ENCODE measurements around the gene CRYBG3.

The CRYBG3 gene

GRCh38 chr3:97860364-97860763, 38.6 kb downstream of the CRYBG3 start:
- no peak overlapping the region for H3K4me3 ChIP-seq (ENCODE audit: low read depth, low read length)
- no peak for TF ChIP-seq CTCF (IDR thresholded peaks at IDR 0.05; ENCODE audit: low read depth, low read length)

GRCh38 chr3:97862582-97862981, 40.8 kb downstream of the CRYBG3 start:
- H3K4me3 ChIP-seq (ENCODE audit: low read depth, low read length): no peak overlapping the region
- TF ChIP-seq CTCF (IDR thresholded peaks at IDR 0.05; ENCODE audit: low read depth, low read length): no peak

- H3K4me3 ChIP-seq (ENCODE audit: low read depth, low read length): no peak overlapping the region
- TF ChIP-seq CTCF (IDR thresholded peaks at IDR 0.05; ENCODE audit: low read depth, low read length): no peak
Observed at GRCh38 chr3:97863031-97863430, 41.2 kb downstream of the CRYBG3 start.

- no peak for TF ChIP-seq CTCF (IDR thresholded peaks at IDR 0.05; ENCODE audit: low read depth, low read length)
Observed at GRCh38 chr3:97863775-97864174, 42.0 kb downstream of the CRYBG3 start.

GRCh38 chr3:97871186-97871585, 49.4 kb downstream of the CRYBG3 start:
- H3K4me3 ChIP-seq (ENCODE audit: low read depth, low read length): no peak overlapping the region
- TF ChIP-seq CTCF (IDR thresholded peaks at IDR 0.05; ENCODE audit: low read depth, low read length): no peak

More at GRCh38 chr3:97863775-97864174, 42.0 kb downstream of the CRYBG3 start:
- H3K4me3 ChIP-seq (ENCODE audit: low read depth, low read length): no peak overlapping the region

GRCh38 chr3:97871801-97872524, 50.2 kb downstream of the CRYBG3 start:
- H3K4me3 ChIP-seq (ENCODE audit: low read depth, low read length): peak overlapping the region; percentile 33
- no peak for TF ChIP-seq CTCF (IDR thresholded peaks at IDR 0.05; ENCODE audit: low read depth, low read length)

- no peak for TF ChIP-seq CTCF (IDR thresholded peaks at IDR 0.05; ENCODE audit: low read depth, low read length)
- no peak overlapping the region for H3K4me3 ChIP-seq (ENCODE audit: low read depth, low read length)
Observed at GRCh38 chr3:97872525-97873042, 50.8 kb downstream of the CRYBG3 start.

All from WI38 (cell line).